RCC 7860 (cell line): ENCODE data around the gene SLC25A11.

Experiments used
- DNase-seq: peaks from one replicate; pipeline ENCODE4 v3.0.0-alpha.2; 2015; ENCODE audit warnings: low spot score
- FAIRE-seq: peaks from 2 replicates; lab custom pipeline; 2012; peaks lifted over from hg19 to GRCh38; lab: Jason Lieb, UNC

SLC25A11 gene

GRCh38 chr17:4939796-4940554 is at the start of gene SLC25A11, which contains the start of gene RNF167:
TSS of gene SLC25A11 (minus strand) at chr17:4940046. CDS start at chr17:4939910, 136 bp downstream.
TSS of gene RNF167 (plus strand) at chr17:4940268. CDS start at chr17:4940910, 642 bp downstream.
- DNase-seq (peak; percentile 98), FAIRE-seq (peak; percentile 84)

DNA sequence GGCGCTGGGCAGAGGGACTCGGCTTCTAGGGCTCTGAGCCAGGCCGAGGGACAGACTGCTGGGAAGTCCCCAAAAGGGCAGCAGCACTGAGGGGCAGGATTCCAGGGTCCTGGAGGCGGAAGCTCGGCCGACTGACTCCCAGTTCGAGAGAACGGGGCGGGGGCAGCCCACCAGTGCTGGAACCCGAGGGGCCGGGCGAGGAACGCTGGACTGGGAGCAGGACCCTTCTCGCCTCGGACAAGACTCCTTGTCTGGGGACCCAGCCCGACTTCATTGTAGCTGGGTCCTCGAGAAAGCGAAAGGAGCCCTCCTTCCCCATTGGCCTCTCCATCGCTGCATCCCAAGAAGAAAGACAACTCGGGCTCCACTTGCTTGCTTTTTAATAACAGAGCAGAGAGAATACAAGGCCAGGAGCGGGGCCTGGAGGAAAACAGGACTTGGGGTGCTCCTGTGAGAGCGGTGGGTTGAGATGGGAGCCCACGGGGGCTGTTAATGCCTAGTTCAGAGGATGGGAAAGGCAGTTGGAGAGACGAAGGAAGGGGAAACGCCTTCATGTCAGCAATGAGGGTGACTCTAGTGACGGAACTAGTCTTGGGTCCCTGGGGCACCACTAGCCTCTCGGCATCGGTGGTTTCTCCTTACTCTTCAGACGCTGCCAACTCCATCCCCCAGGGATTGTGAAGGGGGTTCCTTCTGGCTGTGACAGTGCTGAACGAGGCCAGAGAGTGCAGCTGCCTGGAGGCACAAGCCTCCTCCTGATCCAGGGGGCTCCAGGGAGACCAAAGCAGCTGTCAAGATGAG is 48.1 kb upstream of the SLC25A11 start:
- no peak for DNase-seq

GRCh38 chr17:4986951-4987766 is 47.3 kb upstream of the SLC25A11 start, which contains the start of gene CAMTA2:
TSS of gene CAMTA2 (minus strand) at chr17:4987675. CDS start at chr17:4986222, 1,453 bp downstream.
- DNase-seq = peak; percentile 36

More for the DNA sequence above, 48.1 kb upstream of the SLC25A11 start:
- no peak for FAIRE-seq

DNA sequence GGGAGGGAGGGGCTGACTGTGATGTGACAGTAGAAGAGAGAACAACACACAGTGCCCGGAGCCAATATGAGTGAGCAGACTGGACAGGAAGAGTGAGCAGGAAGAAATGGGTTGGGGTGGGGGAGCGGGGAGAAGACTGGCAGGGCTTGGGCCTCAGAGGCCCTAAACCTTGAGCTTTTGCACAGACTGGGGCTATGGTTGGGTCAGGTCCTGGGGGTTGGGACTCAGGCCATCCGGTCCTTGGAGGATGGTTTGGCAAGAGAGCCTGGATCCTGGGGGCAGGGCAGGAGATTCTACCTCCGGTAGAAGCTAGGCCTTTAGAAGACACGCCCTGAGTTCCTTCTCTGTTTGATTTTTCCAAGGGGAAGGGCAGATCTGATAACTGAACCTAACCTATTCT is 46.6 kb upstream of the SLC25A11 start:
- FAIRE-seq (no peak), DNase-seq (no peak)

More at GRCh38 chr17:4986951-4987766, 47.3 kb upstream of the SLC25A11 start, which contains the start of gene CAMTA2:
- no peak for FAIRE-seq

- no peak for DNase-seq
Measured at GRCh38 chr17:4982305-4982704, 42.5 kb upstream of the SLC25A11 start.

GRCh38 chr17:4980644-4981216 is 40.9 kb upstream of the SLC25A11 start:
- FAIRE-seq = no peak
- peak; percentile 6 for DNase-seq

More at GRCh38 chr17:4982305-4982704, 42.5 kb upstream of the SLC25A11 start:
- FAIRE-seq = no peak

DNA sequence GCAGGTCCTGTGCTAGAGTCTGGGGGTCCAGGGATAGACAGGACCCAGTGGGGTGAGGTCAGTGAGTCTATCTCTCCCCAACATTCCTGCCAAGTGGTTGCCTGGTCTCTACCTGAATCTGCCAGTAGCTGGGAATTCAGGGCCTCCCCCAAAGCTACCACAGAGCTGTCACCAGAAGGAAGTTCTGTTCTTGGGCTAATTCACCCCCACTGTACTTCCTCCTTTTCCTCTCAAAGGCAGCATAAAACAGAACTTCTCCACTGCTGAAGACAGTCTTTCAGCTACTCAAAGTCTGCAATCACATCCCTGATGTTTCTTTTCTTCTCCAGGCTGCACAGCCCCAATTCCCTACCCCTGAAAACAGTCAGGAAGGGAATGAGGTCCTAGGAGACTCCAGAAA is 38.9 kb upstream of the SLC25A11 start:
- DNase-seq (no peak), FAIRE-seq (no peak)

- no peak for FAIRE-seq
Measured at GRCh38 chr17:4974115-4974670, 34.3 kb upstream of the SLC25A11 start.

DNA sequence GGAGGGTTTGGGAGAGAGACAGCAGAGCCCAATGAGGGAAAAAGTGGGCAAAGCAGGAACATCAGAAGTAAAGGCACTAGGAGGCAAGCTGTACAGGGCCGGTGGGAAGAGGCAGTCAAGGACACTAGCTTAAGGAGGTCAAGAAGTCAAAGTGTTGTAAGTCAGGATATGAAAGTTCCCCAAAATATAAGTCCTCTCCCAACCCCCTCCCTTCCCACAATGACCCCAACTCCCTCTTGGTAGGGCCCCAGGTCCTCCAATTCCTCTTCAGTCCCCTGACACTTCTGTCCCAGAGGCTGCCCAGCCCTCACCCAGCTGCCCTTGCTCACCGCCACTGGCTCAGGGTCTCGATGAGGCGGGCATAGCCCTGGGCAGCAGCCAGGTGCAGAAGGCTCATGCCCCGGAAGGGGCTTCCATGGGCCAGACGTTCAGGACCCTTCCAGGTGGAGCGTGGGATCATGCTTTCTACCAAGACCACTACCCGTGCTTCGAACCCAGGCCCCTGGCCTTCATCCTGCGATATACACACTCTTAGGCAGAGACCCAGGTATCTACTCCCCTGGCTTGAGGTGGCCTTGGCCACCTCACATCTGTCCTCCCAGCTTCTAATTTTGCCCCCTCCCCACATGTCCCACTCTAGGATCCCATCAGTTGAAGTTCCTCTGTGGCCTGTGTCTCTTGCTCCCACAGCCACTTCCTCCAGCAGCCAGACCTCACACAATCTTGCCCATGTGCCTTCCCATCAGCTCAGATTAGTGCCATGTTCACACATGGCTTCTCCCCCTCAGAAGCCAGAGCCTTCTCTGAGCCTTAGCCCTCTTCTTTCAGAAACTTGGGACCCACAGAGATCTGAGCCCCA is 33.6 kb upstream of the SLC25A11 start:
- DNase-seq (no peak), FAIRE-seq (no peak)

More at GRCh38 chr17:4974115-4974670, 34.3 kb upstream of the SLC25A11 start:
- DNase-seq = no peak

DNA sequence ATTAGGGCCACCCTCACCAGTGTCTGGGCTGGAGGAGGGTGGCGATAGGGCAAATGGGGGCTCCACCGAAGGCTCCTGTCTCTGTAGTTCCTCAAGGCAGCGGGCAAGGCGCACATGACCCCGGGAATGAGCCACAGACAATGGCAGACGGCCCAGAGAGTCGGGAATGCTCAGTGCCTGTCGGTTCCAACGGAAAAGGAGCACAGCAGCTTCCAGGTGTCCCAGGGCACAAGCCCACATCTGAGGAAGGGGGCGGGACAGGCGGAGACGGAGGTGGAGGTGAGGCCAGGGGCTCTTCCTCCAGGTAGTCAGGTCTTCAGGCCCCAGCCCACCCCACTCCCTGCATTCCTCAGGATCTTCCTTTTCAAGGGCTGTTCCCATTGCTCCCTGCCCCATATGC is 32.9 kb upstream of the SLC25A11 start:
- FAIRE-seq (no peak), DNase-seq (no peak)

DNA sequence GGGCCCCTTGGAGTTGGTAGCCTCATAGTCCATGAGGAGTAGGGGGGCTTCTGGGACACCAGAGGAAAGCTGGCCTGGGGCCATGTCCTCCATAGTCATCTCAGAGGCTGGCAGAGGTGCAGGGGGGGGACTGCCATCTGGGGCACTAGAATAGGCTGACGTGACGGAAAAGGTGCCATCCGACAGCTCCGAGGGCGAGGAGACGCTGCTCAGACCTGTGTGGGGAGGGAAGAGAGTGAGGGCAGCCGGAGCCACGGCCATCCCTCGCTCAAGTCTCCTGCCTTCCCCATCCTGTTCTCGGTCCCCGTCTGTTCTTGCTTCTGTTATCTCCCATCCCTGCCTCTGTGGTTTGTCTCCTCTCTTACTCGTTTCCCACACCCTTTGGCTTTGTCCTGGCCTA is 32.5 kb upstream of the SLC25A11 start:
- DNase-seq (no peak), FAIRE-seq (no peak)

DNA sequence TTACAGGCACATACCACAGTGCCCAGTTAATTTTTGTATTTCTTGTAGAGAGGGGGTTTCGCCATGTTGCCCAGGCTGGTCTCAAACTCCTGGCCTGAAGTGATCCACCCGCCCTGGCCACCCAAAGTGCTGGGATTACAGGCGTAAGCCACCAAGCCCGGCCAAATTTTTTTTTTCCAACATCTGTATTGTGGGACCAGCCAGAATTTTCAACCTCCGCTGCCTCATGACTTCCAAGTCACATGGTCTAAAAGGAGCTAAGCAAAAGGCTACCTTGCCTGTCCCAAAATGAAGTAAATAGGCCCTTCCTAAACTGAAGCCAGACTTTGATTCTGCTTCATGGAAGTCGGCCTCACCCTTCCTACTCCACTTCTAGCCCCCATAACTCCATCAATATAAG is 32.0 kb upstream of the SLC25A11 start:
- FAIRE-seq (no peak), DNase-seq (no peak)

DNA sequence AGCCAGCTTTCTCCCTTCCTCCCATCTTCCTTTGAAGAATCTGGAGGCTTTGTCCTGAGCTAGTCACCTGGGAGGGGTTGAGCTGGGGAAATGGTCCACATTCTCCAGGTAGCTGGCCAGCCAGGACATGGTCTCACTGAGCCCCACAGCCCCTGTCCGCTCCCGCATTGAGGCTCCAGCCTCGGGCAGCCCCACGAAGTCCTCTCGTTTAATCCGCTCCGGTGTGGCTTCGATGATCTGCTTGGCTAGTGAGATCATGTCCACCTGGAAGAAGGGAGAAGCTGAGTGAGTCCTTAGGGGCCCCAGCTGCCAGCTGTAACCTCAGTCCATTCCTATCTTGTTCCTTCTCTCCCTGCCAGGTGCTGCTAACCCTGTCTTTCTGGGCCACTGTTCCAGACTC is 30.4 kb upstream of the SLC25A11 start:
- DNase-seq (no peak), FAIRE-seq (no peak)

GRCh38 chr17:4969551-4970173 is 29.8 kb upstream of the SLC25A11 start:
- peak; percentile 36 for DNase-seq
- no peak for FAIRE-seq

GRCh38 chr17:4969047-4969550 is 29.3 kb upstream of the SLC25A11 start:
- DNase-seq (peak; percentile 87), FAIRE-seq (peak; percentile 69)

DNA sequence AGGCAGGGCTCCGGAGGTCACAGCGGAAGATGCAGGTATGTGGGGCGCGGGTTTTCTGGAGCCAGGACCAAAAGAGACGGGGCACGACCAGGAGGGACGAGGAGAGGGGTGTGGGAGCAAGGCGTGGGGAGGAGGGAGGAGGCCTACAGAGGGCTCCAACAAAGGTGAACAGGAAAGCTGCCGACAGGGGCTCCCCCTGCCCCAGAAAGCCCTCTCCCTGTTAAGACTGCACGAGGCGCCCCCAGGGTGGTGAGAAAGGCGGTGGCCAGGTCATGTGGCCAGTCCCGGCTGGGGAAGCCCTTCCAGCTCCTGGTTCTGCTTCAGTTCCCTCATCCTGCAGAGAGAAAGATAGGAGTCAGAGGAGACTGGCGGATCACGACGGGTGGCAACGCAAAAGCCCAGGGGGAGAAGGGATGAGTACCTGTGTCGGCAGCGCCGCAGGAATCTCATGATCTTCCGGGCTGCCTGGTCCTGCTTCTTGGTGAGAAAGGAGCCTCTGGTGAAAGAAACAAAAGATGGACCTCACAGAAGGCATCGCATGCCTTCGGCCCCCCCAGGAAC is 28.7 kb upstream of the SLC25A11 start:
- DNase-seq (peak; percentile 77), FAIRE-seq (peak; percentile 37)

- DNase-seq (peak; percentile 87), FAIRE-seq (peak; percentile 57)
Measured at GRCh38 chr17:4967539-4968485, 28.0 kb upstream of the SLC25A11 start, which contains the start of gene SPAG7. TSS of gene SPAG7 (minus strand) at chr17:4967817. CDS start at chr17:4967804, 13 bp downstream.
